Measurements from ENCODE around the gene KLHL2.

- no peak for TF ChIP-seq CTCF (IDR thresholded peaks at IDR 0.05)
- no peak for TF ChIP-seq EP300 (IDR thresholded peaks at IDR 0.05; ENCODE audit: low read depth)
- no peak for TF ChIP-seq POLR2AphosphoS5 (IDR thresholded peaks at IDR 0.05)
- TF ChIP-seq POLR2A (IDR thresholded peaks at IDR 0.05), result no peak
Measured at GRCh38 chr4:165328101-165328425, 120.7 kb downstream of the KLHL2 start.
